Smooth muscle cell of the brain vasculature (primary cell): ENCODE data around the gene MPI.
"Not testable (repeated sequence)": the region's sequence is repeated elsewhere in the genome, so short reads cannot be mapped to it uniquely, and the experiment has no call there.

ENCODE experiments used
- DNase-seq: peaks from one replicate; pipeline ENCODE4 v3.0.0-alpha.2; 2012; ENCODE audit warnings: low read depth, low spot score

Gene MPI

GRCh38 chr15:74863239-74864056 lies 26.4 kb upstream of the MPI start:
- no peak for DNase-seq

- no peak for DNase-seq
Observed at GRCh38 chr15:74864296-74864695, 25.5 kb upstream of the MPI start.

GRCh38 chr15:74865316-74865715 lies 24.5 kb upstream of the MPI start:
- no peak for DNase-seq

GRCh38 chr15:74866090-74866489 lies 23.8 kb upstream of the MPI start:
- no peak for DNase-seq

- no peak for DNase-seq
Observed at GRCh38 chr15:74867466-74868038, 22.3 kb upstream of the MPI start.

GRCh38 chr15:74868059-74868458 lies 21.8 kb upstream of the MPI start:
- DNase-seq = no peak

- no peak for DNase-seq
Observed at GRCh38 chr15:74869372-74869725, 20.5 kb upstream of the MPI start.

GRCh38 chr15:74869726-74870407 lies 20.0 kb upstream of the MPI start:
- DNase-seq = no peak

GRCh38 chr15:74870436-74871215 lies 19.2 kb upstream of the MPI start:
- no peak for DNase-seq

- no peak for DNase-seq
Observed at GRCh38 chr15:74872702-74873035, 17.2 kb upstream of the MPI start.

- peak; percentile 86 for DNase-seq
Observed at GRCh38 chr15:74873036-74873755, 16.6 kb upstream of the MPI start, which contains the start of gene SCAMP2. Gene SCAMP2 (minus strand): TSS chr15:74873365. CDS start chr15:74873255, 110 bp downstream.

- peak; percentile 6 for DNase-seq
Observed at GRCh38 chr15:74873756-74874424, 16.0 kb upstream of the MPI start.

GRCh38 chr15:74878273-74878672 lies 11.6 kb upstream of the MPI start:
- DNase-seq = no peak

- no peak for DNase-seq
Observed at GRCh38 chr15:74882528-74882927, 7.3 kb upstream of the MPI start.

GRCh38 chr15:74884428-74885223 lies 5.2 kb upstream of the MPI start:
- no peak for DNase-seq

GRCh38 chr15:74885461-74885860 lies 4.4 kb upstream of the MPI start:
- DNase-seq = no peak

- not testable (repeated sequence) for DNase-seq
Observed at GRCh38 chr15:74887537-74888193, 2.2 kb upstream of the MPI start.

GRCh38 chr15:74888716-74889115 lies 1.1 kb upstream of the MPI start:
- DNase-seq = no peak

- DNase-seq = no peak
Observed at GRCh38 chr15:74889390-74889882, 406 bp upstream of the MPI start.

GRCh38 chr15:74890665-74890960 lies 771 bp downstream of the MPI start:
- DNase-seq = no peak
